Fibroblast of peridontal ligament (primary cell): ENCODE data around the gene GDPD4.

Source experiments
- DNase-seq: peaks from one replicate; pipeline ENCODE4 v3.0.0-alpha.2; 2010; ENCODE audit errors: extremely low read depth

The GDPD4 gene

DNA sequence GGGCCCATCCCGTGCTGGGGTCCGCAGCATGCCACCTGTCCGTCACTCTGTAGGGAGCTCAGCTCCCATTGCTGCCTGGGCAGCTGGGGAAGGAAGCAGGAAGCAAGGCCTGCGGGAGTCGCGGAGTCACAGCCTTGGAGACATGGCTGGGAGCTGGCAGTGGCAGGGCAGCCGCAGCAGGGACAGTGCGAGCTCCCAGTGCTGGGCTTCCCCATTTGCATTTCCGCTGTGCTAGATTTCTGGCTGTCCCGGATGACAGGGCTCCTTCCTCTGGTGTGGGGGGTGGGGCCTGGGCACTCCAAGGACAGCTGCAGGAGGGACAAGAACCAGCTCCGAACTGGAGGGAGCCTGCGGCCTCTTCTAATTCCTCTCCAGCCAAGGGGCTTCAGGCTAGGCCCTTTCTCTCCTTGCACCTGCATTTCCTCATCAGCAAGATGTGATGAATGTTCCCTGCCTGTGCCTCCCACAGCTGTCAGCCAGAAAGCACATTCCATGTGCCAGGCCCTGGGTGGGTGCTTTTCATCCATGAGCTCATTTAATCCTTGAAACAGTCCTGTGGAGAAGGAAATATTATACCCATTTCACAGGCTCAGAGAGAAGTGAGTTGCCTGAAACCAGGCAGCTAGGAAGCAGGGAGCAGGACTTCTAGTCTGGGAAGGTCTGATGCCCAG is 125.5 kb downstream of the GDPD4 start:
- no peak for DNase-seq

DNA sequence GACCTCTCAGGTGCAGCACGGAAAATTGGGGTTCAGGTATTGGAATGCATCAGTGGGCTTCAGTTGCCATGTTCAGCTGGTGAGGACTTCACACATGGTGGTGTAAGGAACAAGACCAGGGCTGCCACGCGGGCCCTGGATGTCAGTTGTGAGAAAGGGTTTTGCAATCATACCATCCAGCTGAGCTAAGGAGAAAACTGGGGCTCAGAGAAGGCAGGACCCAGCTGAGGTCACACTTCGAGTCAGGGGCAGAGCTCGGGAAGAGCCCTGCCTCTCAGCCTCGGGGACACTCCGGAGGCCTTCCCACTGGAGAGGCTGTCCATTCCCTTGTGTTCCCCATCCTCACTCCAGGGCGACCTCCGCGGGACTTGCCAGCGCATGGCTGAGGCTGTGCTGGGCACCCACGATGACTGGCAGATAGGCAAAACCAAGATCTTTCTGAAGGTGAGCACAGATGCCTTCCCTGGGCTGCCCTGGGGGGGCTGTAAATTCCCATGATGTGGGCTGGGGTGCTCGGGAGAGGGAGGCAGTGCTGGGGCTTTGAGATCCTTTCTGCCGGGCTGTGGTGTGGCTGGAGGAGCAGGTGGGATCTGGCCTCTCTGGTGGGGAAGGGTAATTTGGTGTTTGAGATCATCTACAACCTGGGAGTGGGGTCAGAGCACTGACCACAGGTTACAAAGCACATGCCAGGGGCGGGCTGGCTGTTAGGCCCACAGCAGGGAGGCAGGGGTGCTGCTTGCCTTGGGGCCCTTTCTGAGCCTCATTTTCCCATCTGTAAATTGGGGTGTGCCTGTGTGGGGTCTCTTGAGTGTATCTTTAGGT is 126.3 kb downstream of the GDPD4 start:
- DNase-seq: no peak

DNA sequence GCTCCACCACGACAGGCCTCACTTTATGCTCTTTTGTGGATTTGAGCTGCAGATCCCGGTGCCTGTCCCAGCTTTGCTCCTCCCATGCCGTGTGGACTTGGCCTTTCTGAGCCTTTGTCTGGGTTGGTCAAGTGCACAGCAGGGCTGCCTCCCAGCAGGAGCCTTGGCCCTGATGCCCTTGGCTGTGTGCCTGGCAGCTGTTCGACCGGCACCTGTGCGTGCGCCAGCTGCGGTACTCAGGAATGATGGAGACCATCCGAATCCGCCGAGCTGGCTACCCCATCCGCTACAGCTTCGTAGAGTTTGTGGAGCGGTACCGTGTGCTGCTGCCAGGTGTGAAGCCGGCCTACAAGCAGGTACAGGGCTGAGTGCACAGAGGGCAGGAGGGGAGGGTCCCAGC is 126.9 kb downstream of the GDPD4 start:
- DNase-seq: no peak

DNA sequence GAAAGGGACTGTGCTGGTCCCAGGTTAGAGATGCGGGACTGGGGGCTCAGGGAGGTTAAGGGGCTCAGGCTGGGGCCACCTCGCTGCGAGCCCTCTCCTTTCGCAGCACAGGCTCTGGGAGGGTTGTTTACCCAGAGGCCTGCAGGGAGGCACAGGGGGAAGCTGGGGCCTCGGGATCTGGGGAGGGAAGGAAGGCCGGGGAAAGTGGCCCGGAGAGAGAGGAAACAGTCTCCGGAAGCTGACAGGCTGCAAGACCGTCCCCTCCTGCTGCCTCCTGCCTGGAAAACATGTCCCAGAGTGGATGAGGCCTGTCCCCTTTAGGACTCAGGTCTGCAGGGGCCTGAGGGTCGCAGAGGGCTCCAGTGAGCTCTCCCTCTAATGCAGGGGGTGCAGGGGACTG is 128.0 kb downstream of the GDPD4 start:
- no peak for DNase-seq

DNA sequence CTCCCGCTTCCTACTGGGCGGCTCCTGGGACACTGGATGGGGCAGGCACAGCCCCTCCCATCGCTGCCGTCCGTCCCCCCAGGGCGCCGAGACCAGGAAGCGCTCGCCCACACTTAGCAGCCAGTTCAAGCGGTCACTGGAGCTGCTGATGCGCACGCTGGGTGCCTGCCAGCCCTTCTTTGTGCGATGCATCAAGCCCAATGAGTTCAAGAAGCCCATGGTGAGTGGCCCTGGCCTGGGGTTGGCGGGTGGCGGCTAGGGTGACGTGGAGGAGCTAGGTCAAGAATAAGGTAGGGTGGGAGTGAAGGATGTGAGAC is 128.9 kb downstream of the GDPD4 start:
- no peak for DNase-seq

DNA sequence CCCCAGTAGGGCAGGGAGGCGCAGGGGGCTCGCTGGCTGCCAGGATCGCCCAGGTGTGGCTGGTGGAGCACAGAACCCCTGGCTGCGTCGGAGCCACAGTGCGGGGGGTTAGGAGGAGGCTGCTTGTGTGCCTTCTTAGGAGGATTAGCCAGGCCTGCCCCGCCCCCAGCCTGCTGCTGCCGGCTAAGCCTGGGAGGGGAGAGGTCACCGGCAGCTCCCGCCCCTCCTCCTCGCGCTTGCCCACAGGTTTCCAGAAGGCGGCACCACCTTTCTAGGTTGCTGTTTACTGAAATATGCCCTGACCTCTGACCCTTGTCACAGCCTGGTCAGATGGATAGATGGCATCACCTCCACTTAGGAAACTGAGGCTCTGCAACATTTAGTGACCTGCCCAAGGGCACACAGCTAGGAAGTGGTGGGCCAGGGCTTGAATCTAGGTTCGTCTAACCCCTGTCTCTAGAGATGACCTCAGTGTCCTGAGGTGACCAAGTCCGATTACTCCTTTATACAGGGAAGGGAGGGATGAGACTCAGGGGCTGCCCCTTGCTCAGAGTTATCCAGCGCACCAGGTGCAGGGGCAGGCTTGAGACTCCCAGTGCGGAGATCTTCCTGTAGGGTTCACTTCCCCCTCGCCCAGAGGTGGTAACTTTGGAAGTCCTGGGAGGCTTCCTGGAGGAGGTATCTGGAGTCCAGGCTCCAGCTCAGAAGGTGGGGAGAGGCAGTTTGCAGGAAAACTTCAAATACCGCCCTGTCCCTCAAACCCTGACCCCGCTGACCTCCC is 129.4 kb downstream of the GDPD4 start:
- DNase-seq: no peak

DNA sequence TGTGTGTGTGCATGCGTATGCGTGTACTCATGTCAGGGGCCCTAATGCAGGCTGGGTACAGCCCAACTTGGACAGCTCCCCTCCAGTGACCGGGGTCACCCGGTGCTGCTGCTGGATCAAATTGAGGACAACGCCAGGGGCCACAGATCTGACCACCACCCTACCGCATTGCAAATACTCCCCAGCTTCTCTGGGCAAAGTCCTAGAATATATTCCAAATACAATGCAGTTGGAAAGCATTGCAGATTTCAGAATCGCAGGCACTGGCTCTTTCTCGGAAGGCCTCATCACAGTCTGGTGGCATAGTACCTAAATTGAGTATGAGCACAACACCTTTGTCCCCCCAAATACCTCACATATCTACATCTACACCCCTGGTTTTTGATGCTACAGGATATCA is 130.2 kb downstream of the GDPD4 start:
- no peak for DNase-seq

DNA sequence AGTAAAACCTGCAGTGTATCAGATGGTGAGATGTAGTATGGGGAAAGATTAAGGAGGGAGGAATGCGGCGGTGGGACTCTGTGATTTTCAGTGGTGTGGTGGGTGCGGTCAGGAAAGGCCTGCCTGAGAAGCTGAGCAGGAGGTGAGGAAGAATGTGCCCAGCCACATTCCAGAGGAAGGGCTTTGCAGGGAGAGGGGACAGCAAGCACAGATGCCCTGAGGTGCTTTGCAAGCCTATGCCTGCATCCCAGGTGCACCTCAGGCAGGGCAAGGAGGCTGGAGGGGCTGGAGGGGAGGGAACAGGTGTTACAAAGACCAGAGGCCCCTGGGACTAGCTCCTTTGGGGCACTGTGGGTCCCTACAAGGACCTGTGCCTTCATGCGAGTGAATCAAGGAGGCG is 131.4 kb downstream of the GDPD4 start:
- no peak for DNase-seq

DNA sequence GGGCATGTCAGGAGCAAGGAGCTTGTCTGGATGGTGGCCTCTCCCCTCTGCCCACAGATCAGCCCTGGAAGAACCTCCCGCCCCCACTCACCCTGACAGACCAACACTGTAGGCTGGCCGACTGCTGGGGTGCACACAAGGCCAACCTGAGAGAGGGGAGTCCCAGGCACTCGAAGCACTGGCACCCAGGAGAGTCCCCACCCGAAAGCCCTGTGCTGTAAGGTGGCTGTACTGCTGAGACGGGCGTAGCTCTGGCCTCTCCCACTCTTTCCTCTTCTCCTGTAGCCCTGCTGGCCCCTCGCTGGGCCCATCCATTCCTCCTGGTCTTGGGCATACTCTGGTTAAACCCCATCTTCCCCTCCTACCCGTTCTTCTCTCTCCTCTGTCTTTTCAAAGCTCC is 133.7 kb downstream of the GDPD4 start:
- DNase-seq: no peak

DNA sequence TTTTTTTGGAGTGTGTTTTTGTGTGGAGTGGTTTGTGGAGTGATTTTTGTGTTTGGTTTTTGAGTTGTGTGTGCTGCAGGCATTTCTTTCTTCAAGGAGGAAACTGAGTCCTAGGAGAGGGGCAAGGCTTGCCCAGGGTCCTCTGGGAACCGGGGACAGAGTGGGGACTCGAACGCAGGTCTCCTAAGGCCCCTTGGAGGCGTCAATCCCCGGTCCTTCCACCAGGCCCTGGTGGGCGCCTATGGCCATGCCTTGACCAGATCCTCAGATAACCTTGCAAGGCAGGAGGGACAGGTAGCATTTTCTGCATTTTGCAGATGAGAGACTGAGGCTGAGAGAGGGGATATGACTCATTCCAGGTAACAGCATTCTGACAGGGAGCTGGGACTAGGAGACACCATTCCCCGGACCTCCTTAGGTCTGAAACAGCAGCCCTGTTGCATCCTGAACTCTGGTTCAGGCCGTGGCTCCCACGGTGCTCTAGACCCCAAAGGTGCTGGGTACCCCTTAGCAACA is 134.3 kb downstream of the GDPD4 start:
- DNase-seq: no peak
